NCI-H146 treated with DMSO at 0.1 percent for 48 hours (cell line): ENCODE data around the gene GRB10.
A peak's percentile ranks its signal among the peaks of the same experiment; 100 is the strongest.

Source experiments
- DNase-seq: peaks from one replicate; lab custom pipeline; 2025; ENCODE audit not compliant: unreplicated experiment; lab: John Stamatoyannopoulos, UW

The GRB10 gene

DNA sequence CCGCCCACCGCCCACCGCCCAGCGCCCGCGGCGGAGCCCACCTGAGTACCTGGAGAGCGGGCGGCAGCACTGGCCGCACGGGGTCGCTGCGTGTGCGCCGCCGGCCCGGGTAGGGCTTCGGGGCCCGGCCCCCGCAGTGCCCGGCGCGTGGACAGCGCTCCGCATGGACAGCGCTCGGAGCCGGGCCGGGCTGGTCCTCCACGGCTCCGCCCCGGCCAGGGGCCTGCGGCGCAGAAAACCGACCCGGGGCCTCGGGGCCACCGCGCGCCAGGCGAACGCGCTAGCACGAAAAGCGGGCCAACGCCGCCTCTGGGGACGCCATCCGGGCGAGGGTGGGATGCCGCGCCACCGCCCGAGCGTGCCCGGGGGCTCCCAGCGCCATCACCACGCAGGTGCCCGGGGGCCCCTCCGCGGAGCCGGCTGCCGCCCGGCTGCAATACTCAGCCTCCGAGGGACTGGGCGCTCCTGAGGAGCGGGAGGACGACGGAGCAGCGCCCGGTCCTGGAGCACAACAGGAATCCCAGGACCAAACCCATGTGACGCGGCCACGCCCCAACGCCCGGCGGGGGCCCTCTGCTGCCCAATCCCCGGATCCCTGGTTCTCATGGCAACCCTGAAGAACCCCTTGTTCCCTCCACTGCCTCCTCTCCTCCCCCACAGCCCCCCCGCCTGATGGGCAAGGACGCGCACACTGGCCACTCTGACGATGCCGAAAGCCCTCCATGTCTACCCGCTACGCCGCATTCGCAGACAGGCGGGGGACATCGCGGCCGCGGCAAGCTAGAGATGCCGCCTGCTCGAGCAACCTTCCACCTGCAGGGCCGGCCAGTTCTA, at the start of gene GRB10:
Gene GRB10 (minus strand): TSS at position 522 of the 834 bp plus-strand sequence. CDS start 50,574 bp downstream, outside the sequence.
- peak; percentile 59 for DNase-seq

DNA sequence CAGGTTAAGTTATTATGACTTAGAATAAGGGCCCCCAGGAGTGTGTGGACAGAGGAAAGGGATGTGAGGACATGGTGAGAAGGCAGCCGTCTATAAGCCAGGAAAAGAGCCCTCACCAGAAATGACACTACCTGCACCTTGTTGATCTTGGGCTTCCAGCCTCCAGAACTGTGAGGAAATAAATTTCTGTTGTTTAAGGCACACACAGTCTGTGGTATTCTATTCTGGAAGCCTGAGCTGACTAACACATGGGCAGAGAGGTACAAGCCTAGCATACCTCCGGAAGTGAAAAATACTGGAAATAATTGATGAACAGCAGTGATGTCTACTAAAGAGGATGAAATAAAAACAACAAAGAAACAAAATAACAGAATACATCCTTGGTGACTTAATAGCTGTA, 46.1 kb upstream of the GRB10 start:
- DNase-seq = no peak

DNA sequence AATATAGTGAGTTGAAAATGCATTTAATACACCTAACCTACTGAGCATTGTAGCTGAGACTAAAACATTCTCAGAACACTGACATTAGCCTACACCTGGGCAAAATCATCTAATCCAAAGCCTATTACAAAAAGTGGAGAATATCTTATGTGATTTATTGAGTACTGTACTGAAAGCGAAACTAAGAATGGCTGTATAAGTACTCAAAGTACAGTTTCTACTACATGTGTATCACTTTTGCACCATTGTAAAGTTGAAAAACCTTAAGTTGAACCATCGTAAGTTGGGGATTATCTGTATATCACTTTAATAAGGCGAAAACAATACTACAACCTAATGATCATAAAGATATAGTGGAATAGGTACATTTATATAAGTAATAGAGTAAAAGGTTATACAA, 45.4 kb upstream of the GRB10 start:
- no peak for DNase-seq

DNA sequence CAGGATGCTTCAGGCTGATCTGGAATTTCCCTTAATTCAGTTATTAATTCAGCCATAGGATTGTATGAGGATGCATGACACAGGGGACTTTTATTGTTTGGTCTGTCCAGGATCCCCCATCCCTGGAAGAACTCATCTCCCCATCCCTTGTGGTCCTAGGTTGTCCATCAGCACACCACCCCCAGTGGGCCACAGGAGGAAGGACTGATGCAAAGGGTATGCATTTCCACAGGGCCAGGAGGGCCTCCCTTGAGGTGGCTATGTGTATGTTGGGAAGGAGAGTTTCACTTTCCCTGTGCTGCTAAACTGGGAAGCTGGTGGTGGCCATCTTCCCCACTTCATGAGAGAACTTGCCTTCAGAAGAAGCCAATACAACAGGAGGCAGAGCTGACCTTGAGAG, 44.6 kb upstream of the GRB10 start:
- no peak for DNase-seq

DNA sequence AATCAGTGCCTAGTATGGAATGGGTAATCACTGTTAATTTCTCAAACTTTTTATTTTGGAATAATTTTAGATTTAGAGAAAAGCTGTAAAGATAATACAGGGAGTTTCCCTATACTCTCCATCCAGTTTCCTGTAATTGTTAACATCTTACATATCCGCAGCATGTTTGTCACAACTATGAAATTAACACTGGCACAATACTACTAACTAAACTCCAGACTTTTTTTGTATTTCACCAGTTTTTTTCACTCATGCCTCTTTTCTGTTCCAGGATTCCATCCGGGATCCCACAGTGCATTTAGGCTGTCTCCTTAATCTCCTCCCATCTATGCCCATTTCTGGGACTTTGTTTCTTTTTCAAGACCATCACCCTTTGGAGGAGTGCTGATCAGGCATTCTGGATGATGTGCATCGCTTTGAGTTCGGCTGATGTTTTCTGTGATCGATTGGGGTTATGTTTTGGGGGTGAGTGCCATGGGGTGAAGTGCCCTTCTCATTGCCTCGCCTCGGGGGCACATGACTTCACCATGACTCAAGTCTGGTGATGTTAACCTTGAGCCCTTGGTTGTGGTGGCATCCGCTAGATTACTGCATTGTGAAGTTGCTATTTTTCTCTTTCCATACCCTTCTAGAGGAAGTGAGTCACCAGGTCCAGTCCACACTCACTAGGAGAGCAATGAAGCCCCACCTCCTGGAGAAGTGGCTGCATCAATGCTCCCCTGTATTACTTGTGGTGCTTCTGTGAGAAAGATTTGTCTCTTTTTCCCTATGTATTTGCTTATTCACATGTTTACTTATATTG, 43.9 kb upstream of the GRB10 start:
- DNase-seq = no peak

DNA sequence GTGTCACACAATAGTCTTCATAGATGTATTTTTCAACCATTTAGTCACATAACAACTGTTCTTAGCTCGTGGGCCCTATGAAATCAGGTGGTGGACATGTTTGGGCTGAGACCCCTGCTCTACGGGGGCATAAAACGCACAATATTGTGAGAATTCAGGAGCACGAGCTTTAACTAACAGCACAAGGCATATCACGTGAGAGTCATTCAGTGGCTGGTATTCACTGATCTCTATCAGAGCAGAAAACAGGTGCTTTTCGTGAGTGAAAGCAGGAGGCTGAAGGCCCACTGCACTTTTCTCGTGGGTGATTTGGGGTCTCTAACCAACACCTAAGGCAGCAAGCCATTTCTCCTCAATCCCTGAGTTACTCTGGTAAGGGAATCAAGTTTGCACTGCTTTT, 42.8 kb upstream of the GRB10 start:
- DNase-seq = no peak

DNA sequence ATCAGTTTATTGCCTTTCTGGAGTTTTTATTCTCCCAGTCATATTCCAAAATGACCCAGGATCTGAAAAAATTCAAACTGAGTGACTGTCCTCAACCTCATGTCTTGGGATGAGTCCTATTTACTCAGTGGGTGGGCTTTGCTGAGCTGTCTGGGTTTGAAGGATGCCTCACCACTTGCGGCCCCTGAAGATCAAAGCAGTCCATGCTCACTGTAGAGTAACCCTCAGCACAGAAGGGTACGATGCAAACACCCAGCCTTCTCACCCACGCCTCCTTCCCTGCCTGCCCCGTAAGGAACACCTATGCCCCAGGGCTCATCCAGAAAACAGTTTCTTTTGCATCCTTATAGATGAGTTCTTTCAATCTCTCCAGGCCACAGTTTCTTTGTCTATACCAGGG, 42.2 kb upstream of the GRB10 start:
- DNase-seq = no peak

DNA sequence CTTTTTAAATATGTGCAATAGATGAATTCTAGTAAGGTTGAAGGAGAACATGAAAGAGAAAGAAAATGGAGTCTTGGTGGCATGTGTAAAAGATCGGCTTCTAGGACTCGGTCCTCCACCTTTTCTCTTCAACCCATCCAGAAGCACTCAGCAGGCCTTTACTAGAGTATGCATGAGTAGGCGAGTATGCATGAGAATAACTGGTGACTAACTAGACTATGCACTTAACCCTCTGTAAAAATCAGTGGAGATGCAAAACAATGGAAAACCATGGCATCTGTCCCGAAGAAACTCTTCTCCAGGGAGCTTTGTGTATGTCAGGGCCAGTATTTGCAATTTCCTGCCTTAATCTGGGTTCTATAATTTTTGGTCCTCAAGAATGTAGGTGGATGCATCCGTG, 40.0 kb upstream of the GRB10 start:
- no peak for DNase-seq

DNA sequence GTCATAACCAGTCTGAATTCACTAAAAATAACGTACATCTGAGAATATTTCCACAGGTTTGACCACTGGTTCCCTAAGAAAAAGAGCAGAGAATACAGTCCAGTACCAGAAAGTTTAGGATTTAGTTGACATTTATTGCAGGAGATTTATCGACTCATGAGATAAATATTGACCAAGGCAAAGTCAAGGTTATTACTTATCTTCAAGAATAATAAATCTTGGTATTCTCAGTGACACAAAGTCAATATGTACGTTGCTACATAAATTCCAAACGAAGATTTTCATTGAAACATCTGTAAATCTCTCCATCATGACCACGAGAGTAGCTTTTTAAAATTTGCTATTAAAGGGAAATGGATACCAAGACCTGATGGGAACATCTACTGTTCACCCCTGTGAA, 39.4 kb upstream of the GRB10 start:
- DNase-seq = no peak

DNA sequence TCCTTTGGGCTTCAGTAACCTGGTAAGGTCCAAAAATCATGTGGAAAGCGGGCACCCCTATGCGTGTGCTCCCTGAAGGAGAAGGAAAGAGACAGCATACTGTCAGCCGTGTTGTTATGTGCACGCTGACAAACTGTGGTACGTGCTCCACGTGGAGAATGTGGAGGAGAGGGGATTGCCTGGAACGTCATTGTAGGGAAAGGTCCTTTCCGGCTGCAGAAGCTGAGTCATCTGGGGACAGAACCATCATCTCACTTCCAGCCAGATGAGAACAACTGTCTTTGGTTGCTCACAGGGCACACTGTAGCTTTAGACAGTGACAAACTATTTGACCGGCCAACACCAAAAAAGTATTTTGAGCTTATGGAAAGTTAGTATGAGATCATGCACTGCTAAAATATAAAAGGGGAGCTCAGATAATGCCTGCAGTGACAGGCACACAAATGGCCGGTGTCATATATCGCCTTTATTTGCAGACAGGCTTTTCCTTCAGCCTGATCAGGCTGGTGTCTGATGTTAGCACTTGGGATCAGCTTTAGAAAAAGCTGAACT, 38.8 kb upstream of the GRB10 start:
- peak; percentile 50 for DNase-seq

DNA sequence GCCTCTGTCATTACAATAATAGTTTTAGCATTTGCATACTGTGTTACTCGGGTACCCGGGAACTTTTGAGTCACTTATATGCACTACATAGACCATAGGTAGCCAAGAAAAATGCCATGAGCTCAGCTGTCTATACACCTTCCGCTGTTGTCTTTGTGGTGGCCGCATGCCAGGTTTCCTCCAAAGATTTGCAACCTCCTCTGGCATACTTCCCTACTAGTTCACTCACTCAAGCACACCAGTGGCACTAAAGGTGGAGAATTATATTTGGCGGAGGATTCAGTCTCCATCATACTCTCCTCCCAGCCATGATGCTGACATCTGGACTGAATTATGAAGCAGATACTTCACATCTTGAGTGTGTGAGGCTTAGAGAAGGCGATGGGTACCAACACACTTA, 35.6 kb upstream of the GRB10 start:
- DNase-seq = no peak

DNA sequence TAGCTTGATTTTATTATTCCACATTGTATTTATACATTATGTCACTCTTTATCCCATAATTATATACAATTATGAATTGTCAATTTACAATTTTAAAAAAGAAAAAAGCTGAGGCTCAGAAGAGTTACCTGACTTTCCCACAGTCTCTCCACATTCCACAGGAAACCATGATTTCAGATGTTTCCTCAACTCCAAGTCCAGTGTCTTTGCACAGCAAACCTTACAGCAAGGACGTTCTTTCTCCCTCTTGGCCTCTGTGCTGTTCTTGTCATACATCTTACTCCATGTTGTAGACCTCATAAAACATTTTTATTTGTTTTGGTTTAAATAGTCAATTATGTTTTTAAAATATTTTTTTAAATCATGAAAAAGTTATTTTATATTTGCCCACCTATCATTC, 34.9 kb upstream of the GRB10 start:
- no peak for DNase-seq

DNA sequence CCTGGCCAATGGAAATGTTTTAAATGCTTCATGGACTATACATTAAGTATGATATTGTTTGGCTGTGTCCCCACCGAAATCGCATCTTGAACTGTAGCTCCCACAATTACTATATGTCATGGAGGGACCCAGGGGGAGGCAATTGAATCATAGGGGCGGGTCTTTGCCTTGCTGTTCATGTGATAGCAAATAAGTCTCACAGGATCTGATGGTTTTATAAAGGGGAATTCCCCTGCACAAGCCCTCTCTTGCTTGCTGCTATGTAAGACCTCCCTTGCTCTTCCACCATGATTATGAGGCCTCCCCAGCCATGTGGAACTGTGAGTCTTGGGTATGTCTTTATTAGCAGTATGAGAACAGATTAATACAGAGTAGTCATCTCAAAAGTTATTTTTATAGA, 32.4 kb upstream of the GRB10 start:
- no peak for DNase-seq

DNA sequence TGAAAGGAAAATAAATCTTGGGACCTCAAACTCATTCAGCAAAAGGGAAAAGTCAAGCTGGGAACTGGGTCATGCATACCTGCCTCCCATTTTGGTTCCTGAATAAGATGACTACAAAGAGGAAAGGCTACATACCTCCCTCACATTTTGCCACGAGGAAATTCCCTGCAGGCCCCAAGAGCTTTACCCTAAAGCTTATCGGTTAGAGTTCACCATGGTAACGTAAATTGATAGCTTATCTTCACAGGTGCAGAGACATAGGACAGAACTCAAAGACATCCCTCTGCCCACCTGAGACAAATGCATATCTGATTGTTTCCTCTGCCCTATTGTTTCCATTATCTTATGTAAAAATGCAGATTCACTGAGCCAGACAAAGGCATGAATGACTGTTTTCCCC, 31.5 kb upstream of the GRB10 start:
- DNase-seq = no peak

DNA sequence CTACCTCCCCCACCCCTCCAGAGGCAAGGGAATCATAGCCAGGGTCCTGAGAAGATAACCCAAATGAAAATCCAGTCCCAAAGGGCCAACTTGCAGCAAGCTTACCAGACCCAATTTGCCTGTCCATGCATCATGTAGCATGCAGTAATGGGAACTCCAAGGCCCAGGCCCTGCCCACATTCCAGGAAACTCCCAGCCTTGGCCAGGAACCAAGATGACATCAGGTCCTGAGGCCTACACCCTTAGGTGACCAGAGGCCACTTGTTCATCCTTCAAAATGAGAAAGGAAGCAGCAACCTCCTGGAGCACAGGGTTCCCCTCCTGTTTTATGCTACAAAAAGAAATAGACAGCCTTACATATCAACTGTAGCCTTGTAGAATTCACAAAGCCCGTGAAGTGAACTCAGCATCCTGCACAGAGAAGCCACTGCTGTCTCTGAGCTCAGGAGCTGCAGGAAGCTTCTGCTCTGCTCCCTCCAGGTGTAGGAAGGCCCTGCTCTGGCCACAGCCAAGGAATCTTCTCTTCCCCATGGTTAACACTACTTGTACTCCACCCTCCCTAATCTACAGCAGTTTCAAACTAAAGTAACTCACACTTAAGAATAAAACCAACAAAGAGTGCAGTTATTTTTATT, 30.3 kb upstream of the GRB10 start:
- DNase-seq = no peak

DNA sequence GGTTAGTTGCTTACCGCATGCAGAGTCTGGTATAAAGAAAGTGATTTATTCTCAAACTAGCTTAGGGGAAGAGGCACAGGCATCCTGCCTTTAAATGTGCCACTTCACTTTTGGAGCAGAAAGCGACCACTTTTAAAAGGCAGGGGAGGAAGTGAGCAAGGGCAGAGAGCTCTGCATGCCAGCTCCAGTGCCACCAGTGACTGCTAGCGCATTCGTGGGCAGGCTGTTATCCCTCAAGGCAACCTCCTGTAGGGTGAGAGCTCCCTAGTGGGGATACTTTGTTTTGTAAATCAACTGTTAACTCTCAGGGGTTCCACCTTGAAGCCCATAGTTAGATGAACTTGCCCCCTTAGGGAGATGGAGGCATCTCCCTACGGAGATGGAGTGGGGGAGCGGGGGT, 29.4 kb upstream of the GRB10 start:
- no peak for DNase-seq

DNA sequence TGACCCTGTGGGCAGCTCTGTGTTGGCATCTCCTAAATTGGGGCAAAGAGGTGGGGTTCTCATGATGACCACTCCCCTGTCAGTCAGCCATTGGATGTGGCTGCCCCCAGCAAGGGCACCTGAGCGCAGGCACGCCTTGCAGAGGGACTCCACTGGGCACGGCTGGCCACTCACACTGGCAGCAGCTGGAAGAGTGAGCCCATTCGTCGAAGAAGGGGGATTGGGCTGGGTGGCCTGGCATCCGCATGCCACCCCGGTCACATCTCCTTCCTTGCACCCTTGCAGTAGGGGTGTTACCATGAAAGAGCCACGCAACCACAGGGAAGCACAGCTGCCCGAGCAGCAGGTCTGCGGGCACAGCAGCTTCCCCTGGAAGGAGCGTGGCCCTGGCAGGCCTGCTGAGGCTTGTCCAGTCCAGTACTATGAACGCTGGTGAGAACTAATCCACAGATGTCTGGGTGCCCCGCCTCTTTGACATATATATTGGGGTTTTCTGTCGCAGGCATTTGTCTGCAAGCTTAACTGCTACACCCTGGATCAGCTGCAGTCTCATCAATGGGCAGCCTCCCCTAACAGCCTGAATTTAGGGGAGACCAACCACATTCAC, 25.7 kb upstream of the GRB10 start:
- DNase-seq = no peak

DNA sequence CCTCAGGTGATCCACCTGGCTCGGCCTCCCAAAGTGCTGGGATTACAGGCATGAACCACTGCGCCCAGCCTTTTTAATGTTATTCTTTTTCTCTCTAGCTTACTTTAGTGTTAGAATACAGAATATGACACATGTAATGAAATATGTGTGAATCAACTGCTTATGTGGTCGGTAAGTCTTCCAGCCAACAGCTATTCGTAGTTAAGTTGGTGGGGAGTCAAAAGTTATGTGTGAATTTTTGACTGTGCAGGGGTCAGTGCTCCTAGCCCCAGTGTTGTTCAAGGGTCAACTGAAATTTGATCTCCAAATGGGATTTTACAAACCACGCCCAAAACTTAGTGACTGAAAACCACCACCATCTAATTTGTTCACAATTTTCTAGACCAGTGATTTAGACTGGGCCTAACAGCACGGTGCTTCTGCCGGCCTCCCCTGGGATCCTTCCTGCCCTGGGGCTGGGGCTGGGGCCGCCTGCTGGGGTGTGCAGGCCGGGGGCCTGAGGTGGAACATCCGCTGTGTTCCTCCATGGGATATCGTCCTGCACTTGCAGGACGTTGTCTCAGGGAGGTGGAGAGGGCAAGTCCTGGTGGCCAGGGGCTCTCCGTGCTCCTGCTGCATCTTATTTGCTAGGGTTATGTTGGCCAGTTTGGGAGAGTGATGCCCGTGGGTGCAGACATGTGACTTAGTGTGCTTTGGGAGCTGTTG, 24.5 kb upstream of the GRB10 start:
- no peak for DNase-seq

DNA sequence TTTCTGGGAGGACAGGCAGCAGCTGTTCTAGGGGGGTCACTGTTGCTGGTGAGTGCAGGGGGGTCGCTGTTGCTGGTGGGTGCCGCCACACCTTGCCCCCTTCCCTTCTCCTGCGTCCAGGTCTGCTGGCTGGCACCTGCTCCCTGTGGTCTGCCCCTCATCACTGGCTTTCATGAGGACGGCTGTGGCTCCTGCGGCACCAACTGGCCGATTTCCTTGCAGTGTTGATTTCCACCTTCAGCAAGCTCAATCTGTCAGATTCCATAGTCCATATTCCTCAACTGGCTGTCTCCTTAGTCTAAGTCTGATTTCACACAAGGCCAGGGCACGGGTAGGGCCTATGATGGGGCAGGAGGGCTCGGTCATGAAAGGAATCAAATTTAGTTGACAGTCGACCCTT, 23.4 kb upstream of the GRB10 start:
- no peak for DNase-seq

DNA sequence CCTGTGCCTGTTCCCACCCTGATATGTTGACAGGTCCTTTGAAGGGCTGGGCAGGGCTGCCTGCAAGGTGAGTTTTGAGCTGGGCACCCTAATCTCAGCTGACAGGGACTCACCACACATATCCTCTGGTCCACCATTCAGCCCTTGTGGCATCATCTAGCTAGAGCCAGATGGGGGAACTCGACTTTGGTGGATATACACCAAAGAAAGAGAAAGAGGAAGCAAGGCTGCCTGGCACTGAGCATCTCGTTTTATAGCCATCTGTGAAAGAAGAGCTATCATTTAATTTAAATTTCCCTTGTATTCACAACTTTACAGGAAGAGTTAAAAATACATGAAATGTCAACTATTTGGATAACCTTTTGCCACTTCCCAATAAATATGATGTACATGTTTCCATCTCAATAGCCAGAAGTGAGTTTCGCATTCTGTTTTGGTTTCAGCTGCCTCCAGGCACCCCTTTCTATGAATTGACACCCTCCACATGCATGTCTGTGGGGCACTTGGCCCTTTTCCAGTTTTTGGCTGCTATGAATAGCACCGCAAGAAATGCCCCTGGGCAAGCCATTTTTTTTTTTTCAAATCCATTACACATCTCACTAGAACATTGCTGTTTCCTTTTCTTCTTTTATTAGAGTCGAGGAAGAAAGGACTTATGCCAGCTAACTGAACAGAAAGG, 22.9 kb upstream of the GRB10 start:
- peak; percentile 57 for DNase-seq
